HG02763 (cell line): ENCODE data around the gene VIT.

Source experiments
- ATAC-seq: cut with Tn5 transposase; IDR thresholded peaks from one replicate; pipeline ENCODE4 v1.9.1; 2021; ENCODE audit warnings: mild to moderate bottlenecking, moderate library complexity; ENCODE audit not compliant: unreplicated experiment

The VIT gene

DNA sequence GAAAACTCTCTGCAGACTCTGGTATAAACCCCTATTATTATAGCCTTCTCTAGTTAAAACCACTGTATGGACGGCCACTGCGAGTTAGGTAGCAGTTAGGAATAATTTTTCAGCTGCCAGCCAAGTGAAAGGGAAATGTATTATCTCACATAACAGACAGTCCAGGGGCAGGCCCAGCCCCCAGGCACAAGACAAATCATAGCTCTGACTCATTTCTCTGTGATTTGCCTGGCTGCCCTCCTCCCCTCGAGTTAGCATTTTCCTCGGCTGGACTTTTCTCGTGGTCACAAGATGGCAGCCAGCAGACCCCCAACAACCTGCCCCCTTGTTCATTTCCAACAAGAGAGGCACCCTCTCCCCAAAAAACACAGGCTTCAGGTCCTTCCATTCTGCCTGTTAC is 10.5 kb downstream of the VIT start:
- ATAC-seq, result no peak

- ATAC-seq, result no peak
These were observed 11.7 kb downstream of the VIT start for GRCh38 chr2:36708041-36708741.

- ATAC-seq, result no peak
These were observed 14.5 kb downstream of the VIT start for GRCh38 chr2:36710858-36711515.

DNA sequence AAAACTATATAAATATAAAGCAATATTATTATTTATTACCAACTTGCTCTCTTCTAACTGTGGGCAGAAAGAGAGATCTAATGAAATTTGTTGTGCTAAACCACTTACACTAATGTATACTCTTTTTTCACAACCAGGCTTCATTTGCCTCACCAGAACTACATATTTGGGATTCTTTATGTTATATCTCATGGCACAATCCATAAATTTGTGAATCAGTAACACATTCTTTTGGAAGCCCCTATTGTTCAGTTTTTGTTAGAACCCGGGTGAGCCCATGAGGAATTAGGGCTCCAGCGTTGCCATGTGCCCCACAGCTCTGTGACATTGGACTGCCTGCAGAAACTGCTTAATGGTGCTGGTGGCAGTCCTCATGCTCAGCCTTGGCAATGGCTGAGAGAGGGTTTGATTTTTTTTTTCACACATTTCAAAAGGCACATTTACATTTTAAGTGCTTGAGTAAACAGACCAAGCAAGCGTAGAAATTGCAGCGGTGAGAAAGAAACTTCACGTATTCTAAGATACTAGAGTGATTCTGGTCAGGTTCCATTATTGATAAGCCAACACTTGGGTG is 15.3 kb downstream of the VIT start:
- ATAC-seq, result no peak

- ATAC-seq, result no peak
These were observed 16.8 kb downstream of the VIT start for GRCh38 chr2:36713310-36713709.

GRCh38 chr2:36716111-36716510 is 19.6 kb downstream of the VIT start:
- no peak for ATAC-seq

- ATAC-seq, result no peak
These were observed 21.2 kb downstream of the VIT start for GRCh38 chr2:36717603-36718266.

DNA sequence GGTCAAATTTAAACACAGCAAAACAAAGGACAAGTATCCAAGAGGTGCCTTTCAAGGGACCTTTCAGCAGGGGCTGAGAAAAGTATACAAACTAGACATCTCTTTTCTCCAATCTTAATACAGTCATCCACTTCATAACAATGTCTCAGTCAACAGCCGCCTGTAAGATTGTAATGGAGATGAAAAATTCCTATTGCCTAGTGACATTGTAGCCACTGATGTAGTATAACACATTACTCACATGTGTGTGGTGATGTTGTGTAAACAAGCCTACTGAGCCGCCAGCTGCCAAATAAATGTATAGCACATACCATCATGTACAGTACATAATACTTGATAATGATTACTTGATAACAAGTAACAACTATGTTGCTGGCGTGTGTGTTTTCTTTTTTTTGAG is 31.0 kb downstream of the VIT start:
- no peak for ATAC-seq

DNA sequence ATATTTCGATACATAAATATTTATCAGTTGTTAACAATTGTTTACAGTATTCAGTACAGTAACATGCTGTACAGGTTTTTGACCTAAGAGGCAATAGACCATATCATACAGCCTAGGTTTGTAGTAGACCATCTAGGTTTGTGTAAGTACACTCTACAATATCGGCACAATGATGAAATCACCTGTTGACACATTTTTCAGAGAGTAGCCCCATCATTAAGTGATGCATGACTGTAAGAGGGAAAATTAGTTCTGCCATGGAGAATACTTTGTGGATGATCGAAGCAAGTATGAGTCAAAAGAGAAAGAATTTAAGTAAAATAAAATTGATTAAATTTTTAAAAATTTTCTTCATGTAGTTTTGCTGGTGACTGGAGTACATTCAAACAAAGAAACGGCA is 32.6 kb downstream of the VIT start:
- no peak for ATAC-seq

- no peak for ATAC-seq
These were observed 35.6 kb downstream of the VIT start for GRCh38 chr2:36731941-36732672.

GRCh38 chr2:36732673-36733036 is 36.1 kb downstream of the VIT start:
- ATAC-seq, result no peak

GRCh38 chr2:36733215-36733614 is 36.7 kb downstream of the VIT start:
- no peak for ATAC-seq

- no peak for ATAC-seq
These were observed 37.8 kb downstream of the VIT start for GRCh38 chr2:36734304-36734703.

DNA sequence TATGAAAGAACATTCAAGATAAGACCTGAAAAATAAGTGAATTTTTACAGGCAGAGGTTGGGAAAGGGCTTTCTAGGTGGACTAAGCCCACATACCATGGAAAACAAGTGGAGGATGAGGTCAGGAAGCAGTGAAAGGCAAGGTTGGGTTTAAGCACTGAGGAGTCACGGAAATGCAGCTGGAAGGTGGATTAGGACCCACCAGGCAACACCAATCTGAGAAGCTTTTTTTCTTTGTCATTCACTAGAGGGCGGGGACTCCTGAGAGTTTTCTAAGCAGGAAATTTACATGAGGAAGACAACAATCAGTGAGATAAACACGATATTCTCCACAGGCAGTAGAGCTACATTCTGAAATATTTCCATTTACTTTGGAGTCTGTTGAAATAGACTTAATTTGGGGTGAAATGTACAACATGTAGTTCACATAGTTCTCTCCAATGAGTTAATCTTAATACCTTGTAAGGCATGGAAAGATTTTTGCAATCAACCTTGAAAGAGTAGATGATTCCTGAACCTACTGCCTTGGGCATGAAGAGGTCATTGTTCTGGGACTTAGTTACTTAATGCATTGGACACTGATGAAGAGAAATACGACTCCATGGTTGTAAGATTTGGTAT is 40.7 kb downstream of the VIT start:
- ATAC-seq, result no peak

DNA sequence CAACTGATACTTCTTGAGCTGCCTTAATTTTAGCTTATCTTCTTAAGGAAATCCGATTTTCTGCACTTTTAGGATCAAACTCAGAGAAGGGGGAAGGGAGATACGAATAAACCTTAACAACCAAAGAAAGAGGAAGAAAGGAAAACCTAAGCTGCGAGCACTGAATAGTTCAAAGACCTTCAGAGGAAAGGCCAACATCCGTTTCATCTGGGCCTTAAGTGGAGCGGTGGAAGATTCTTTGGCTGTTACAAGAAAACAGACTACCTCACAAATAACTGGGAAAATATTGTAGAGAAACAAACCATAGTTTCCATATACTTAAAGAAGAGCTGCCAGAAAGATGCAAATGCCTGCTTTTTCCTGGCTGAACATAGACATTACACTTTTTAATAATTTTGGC is 43.6 kb downstream of the VIT start:
- ATAC-seq, result no peak

- ATAC-seq, result no peak
These were observed 44.8 kb downstream of the VIT start for GRCh38 chr2:36741188-36741837.

DNA sequence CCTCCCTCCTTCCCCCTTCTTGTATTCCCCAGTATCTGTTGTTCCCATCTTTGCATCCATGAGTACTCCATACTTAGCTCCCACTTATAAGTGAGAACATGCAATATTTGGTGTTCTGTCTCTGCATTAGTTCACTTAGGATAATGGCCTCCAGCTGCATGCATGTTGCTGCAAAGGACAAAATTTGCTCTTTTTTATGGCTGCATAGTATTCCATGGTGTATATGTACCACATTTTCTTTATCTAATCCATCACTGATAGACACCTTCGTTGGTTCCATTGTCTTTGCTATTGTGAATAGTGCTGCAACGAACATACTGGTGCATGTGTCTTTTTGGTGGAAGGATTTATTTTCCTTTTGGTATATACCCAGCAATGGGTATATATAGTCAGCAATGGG is 47.4 kb downstream of the VIT start:
- no peak for ATAC-seq

DNA sequence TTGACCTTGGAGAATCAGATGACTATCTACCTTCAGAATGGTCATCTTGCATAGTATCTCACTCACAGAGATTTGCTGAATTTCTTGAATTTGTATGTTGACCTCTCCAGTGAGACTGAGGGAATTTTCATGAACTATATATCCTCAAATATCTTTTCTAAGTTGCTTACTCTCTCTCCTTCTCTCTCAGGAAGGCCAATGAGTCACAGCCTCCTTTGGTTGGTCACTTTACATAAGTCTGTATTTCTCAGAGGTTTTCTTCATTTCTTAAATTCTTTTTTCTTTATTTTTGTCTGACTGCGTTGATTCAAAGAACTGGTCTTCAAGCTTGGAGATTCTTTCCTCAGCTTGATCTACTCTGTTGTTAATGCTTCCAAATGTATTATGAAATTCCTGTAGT is 51.7 kb downstream of the VIT start:
- no peak for ATAC-seq

GRCh38 chr2:36750101-36750500 is 53.6 kb downstream of the VIT start:
- no peak for ATAC-seq

- ATAC-seq, result no peak
These were observed 57.3 kb downstream of the VIT start for GRCh38 chr2:36753706-36754221.
